GM12892 (cell line): ENCODE results near the gene CHL1.

Experiments
- POLR2A ChIP-seq: IDR thresholded peaks from 2 replicates; pipeline ENCODE4 v1.6.1; 2011; ENCODE audit warnings: low read depth, low read length, control low read depth
- POLR2AphosphoS5 ChIP-seq: IDR thresholded peaks from 2 replicates; pipeline ENCODE4 v1.6.1; 2011; ENCODE audit warnings: low read depth, low read length, control low read depth
- TAF1 ChIP-seq: IDR thresholded peaks from 2 replicates; pipeline ENCODE4 v1.6.1; 2011; ENCODE audit warnings: low read depth, mild to moderate bottlenecking, control low read depth, low read length, borderline replicate concordance

DNA sequence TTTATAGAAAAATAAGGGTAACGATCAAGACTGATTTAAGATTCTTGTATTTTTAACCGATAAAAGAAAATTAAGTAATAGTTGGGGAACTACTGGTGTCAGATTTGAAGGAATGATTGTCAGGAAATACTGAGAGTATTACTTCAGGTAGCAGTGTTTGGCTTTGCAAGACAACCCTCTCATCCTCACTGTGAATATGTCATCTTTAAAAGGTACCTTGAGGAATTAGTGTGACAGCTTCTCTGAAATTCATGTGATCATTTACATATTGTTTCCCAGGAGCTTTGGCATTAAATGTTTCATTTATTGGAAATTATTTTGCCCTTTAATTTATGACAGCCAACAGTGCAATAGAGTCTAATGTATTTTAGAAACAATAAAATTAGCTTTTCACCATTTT is 3.3 kb downstream of the CHL1 start:
- TF ChIP-seq POLR2A = no peak
- TF ChIP-seq TAF1 = no peak
- TF ChIP-seq POLR2AphosphoS5 = no peak
